Measurements from ENCODE around the gene RETREG3. TPM values are rescaled to one million over a fixed set of nuclear protein-coding genes. Genes with fewer than 3 reads are reported as not detected.

RETREG3 gene
- total and polyA plus RNA-seq, 2 of the 13 experiments (the other 11 are each of a cell fraction or from before 2014, with no cell fraction given) = 47.0 to 55.8 TPM

GRCh38 chr17:42598905-42599304 is 10.3 kb downstream of the RETREG3 start (continued):
- no peak for TF ChIP-seq THYN1 (CRISPR knock-in tag; IDR thresholded peaks at IDR 0.05; ENCODE audit: borderline replicate concordance, low read depth)

- H3K9me3 ChIP-seq (ENCODE audit: low read length) = no peaks in the 10 kb centered on the region
- no peaks in the 10 kb centered on the region for H3K4me1 ChIP-seq (ENCODE audit: insufficient read depth, low read length)
- H3K27ac ChIP-seq (ENCODE audit: extremely low read length, insufficient read depth, low read length) = no peak overlapping the region
- no TSS peak for BruUV-seq (replicated peaks)
- H4K20me1 ChIP-seq (ENCODE audit: insufficient read depth, low read length) = peaks cover 6% of the 10 kb centered on the region; the same call in 1 of the 2 replicates
- ATAC-seq (no peak), DNase-seq (ENCODE audit: low spot score) (no peak), FAIRE-seq (no peak)
- H2AFZ ChIP-seq (ENCODE audit: low read length) = no peak overlapping the region
- no peaks in the 10 kb centered on the region for H3K27me3 ChIP-seq (ENCODE audit: control insufficient read depth in 1 of 2, insufficient read depth in 2 of 2, low read length in 2 of 2)
- in situ Hi-C loops (cut with HindIII; ENCODE audit: extremely low pct_ligation_motif_present, low pct_unique_long_range_greater_than_20kb) (no loop called here), intact Hi-C loops (cut with micrococcal nuclease; ENCODE audit: unreplicated experiment) (no loop called here)
- H3K4me2 ChIP-seq (ENCODE audit: low read depth, low read length) = no peak overlapping the region
- WGBS (ENCODE audit: low lambda C conversion rate) = 97% methylated on average over 3 of the region's 3 CpGs
- H3K79me2 ChIP-seq (ENCODE audit: insufficient read depth, low read length) = peaks cover 21% of the 10 kb centered on the region
- ChIA-PET POLR2A (interaction anchor here (1.4 kb wide), 1 partner anchor 13 kb away, joined by 5 read pairs; the partner anchor contains the start of genes RETREG3 and TUBG1), CTCF (ENCODE audit: low intra/inter-chr PET ratio, low total read pairs) (interaction anchor here (0.6 kb wide), 1 partner anchor 165 kb away, joined by 3 read pairs; no protein-coding TSS in a partner anchor)
- no peak overlapping the region for H3K9ac ChIP-seq (ENCODE audit: insufficient read depth, low read depth, low read length)
- H3K4me3 ChIP-seq (replicated peaks in 1 of 3; ENCODE audit: insufficient read depth in 1 of 3, low read depth in 2 of 3, low read length in 3 of 3) = no peak overlapping the region
- peaks cover 6 to 20% of the 10 kb centered on the region in 2 experiments for H3K36me3 ChIP-seq (replicated peaks in 1 of 2; ENCODE audit: control insufficient read depth in 1 of 2, insufficient read depth in 2 of 2, low read length in 2 of 2)
- TF ChIP-seq TFDP1 (CRISPR knock-in tag; IDR thresholded peaks at IDR 0.05; ENCODE audit: borderline replicate concordance) (no peak), STAT6 (CRISPR knock-in tag; IDR thresholded peaks at IDR 0.05; ENCODE audit: borderline replicate concordance) (no peak), BRCA1 (CRISPR knock-in tag; IDR thresholded peaks at IDR 0.05) (no peak), ZNF280B (CRISPR knock-in tag; IDR thresholded peaks at IDR 0.05; ENCODE audit: borderline replicate concordance) (no peak), REST (IDR thresholded peaks at IDR 0.05; ENCODE audit: borderline replicate concordance in 1 of 2, low read depth in 1 of 2, low read length in 2 of 2) (no peak), ZBTB7B (CRISPR knock-in tag; IDR thresholded peaks at IDR 0.05) (no peak), HOXA3 (CRISPR knock-in tag; IDR thresholded peaks at IDR 0.05) (no peak), RCOR2 (CRISPR knock-in tag; IDR thresholded peaks at IDR 0.05) (no peak), ZNF317 (CRISPR knock-in tag; IDR thresholded peaks at IDR 0.05) (no peak), ISL2 (CRISPR knock-in tag; IDR thresholded peaks at IDR 0.05) (no peak)
Measured at GRCh38 chr17:42596386-42596785, 12.8 kb downstream of the RETREG3 start.

All from HepG2 (cell line).